H9 (cell line): Measurements from ENCODE around the gene LGSN. TPM values are rescaled to one million over a fixed set of nuclear protein-coding genes. Genes with fewer than 3 reads are reported as not detected.

Source experiments
- DNase-seq: peaks from one replicate; pipeline ENCODE4 v3.0.0-alpha.2; 2017
- H2AFZ ChIP-seq: one replicate; pipeline ENCODE4 v1.6.1; 2013; ENCODE audit warnings: mild to moderate bottlenecking, low read length, control low read depth, moderate library complexity
- H2AK5ac ChIP-seq: 2 replicates; pipeline ENCODE4 v1.6.1; 2013; ENCODE audit warnings: low read length, control low read depth, mixed read lengths; ENCODE audit not compliant: insufficient read length
- H2BK120ac ChIP-seq: one replicate; pipeline ENCODE4 v1.6.1; 2013; ENCODE audit warnings: low read depth, mild to moderate bottlenecking, low read length, control low read depth, inconsistent platforms; ENCODE audit not compliant: poor library complexity, severe bottlenecking
- H2BK12ac ChIP-seq: 2 replicates; pipeline ENCODE4 v1.6.1; 2013; ENCODE audit warnings: low read length, control low read depth, mixed read lengths, low read depth; ENCODE audit not compliant: insufficient read length
- H2BK15ac ChIP-seq: 2 replicates; pipeline ENCODE4 v1.6.1; 2013; ENCODE audit warnings: low read depth, low read length, control low read depth
- H2BK20ac ChIP-seq: one replicate; pipeline ENCODE4 v1.6.1; 2013; ENCODE audit warnings: low read depth, mild to moderate bottlenecking, low read length, control low read depth, inconsistent platforms; ENCODE audit not compliant: poor library complexity, severe bottlenecking
- H2BK5ac ChIP-seq: 2 replicates; pipeline ENCODE4 v1.6.1; 2013; ENCODE audit warnings: low read length, control low read depth, mixed read lengths; ENCODE audit not compliant: insufficient read length
- H3K14ac ChIP-seq: 2 replicates; pipeline ENCODE4 v1.6.1; 2013; ENCODE audit warnings: low read length, control low read depth; ENCODE audit not compliant: insufficient read depth
- H3K18ac ChIP-seq: 2 replicates; pipeline ENCODE4 v1.6.1; 2013; ENCODE audit warnings: low read depth, mild to moderate bottlenecking, mixed read lengths, low read length, control low read depth; ENCODE audit not compliant: insufficient read length
- H3K23ac ChIP-seq: 2 replicates; pipeline ENCODE4 v1.6.1; 2013; ENCODE audit warnings: low read length, control low read depth, mixed read lengths, low read depth; ENCODE audit not compliant: insufficient read length
- H3K23me2 ChIP-seq: 2 replicates; pipeline ENCODE4 v1.6.1; 2013; ENCODE audit warnings: low read depth, mild to moderate bottlenecking, mixed read lengths, low read length, control low read depth; ENCODE audit not compliant: insufficient read length, poor library complexity, severe bottlenecking
- H3K27ac ChIP-seq: 2 replicates; pipeline ENCODE4 v1.5.1; 2013; ENCODE audit warnings: low read length, control low read depth, mixed read lengths, low read depth; ENCODE audit not compliant: insufficient read length
- H3K27me3 ChIP-seq: 2 replicates; pipeline ENCODE4 v1.6.1; 2013; ENCODE audit warnings: low read length, control low read depth, inconsistent platforms; ENCODE audit not compliant: insufficient read depth
- H3K4ac ChIP-seq: 2 replicates; pipeline ENCODE4 v1.6.1; 2013; ENCODE audit warnings: low read depth, mild to moderate bottlenecking, control low read depth, inconsistent platforms, low read length, moderate library complexity
- H3K4me1 ChIP-seq: 2 replicates; pipeline ENCODE4 v1.6.1; 2013; ENCODE audit warnings: low read length, control low read depth, inconsistent platforms; ENCODE audit not compliant: insufficient read depth
- H3K4me2 ChIP-seq: 2 replicates; pipeline ENCODE4 v1.6.1; 2013; ENCODE audit warnings: low read length, control low read depth, mixed read lengths; ENCODE audit not compliant: insufficient read length, insufficient read depth
- H3K56ac ChIP-seq: 2 replicates; pipeline ENCODE4 v1.6.1; 2013; ENCODE audit warnings: low read depth, mild to moderate bottlenecking, mixed read lengths, low read length, control low read depth; ENCODE audit not compliant: insufficient read length
- H3K79me1 ChIP-seq: 2 replicates; pipeline ENCODE4 v1.6.1; 2013; ENCODE audit warnings: low read depth, mild to moderate bottlenecking, moderate library complexity, low read length, control low read depth, inconsistent platforms; ENCODE audit not compliant: insufficient read depth, poor library complexity, severe bottlenecking
- H3K79me2 ChIP-seq: 2 replicates; pipeline ENCODE4 v1.6.1; 2013; ENCODE audit warnings: low read length, control low read depth, inconsistent platforms; ENCODE audit not compliant: insufficient read depth
- H3K9ac ChIP-seq: 2 replicates; pipeline ENCODE4 v1.6.1; 2013; ENCODE audit warnings: low read length, control low read depth, mixed read lengths; ENCODE audit not compliant: insufficient read length; ENCODE audit errors: extremely low read depth
- H3K9me3 ChIP-seq: one replicate; pipeline ENCODE4 v1.6.1; 2013; ENCODE audit warnings: low read depth, low read length, inconsistent platforms; ENCODE audit not compliant: control insufficient read depth
- H3T11ph ChIP-seq: one replicate; pipeline ENCODE4 v1.6.1; 2013; ENCODE audit warnings: mild to moderate bottlenecking, low read length, control low read depth, inconsistent platforms
- H4K20me1 ChIP-seq: one replicate; pipeline ENCODE4 v1.6.1; 2013; ENCODE audit not compliant: control insufficient read depth, insufficient read length, insufficient read depth
- H4K5ac ChIP-seq: 2 replicates; pipeline ENCODE4 v1.6.1; 2013; ENCODE audit warnings: low read depth, mild to moderate bottlenecking, mixed read lengths, low read length, control low read depth; ENCODE audit not compliant: insufficient read length
- H4K8ac ChIP-seq: replicated peaks from 2 replicates; pipeline ENCODE4 v1.6.1; 2013; ENCODE audit warnings: low read length, control low read depth, mixed read lengths, low read depth; ENCODE audit not compliant: insufficient read length
- H4K91ac ChIP-seq: 2 replicates; pipeline ENCODE4 v1.6.1; 2013; ENCODE audit warnings: low read depth, mild to moderate bottlenecking, moderate library complexity, mixed read lengths, low read length, control low read depth; ENCODE audit not compliant: insufficient read length
- H3K27ac Mint-ChIP-seq, 3 experiments: 2 replicates in 2 of 3; 3 replicates in 1 of 3; pipeline ENCODE4 v1.8.0; 2020 to 2021; ENCODE audit warnings: mixed read lengths in 3 of 3, mild to moderate bottlenecking in 1 of 3, moderate library complexity in 1 of 3
- H3K27me3 Mint-ChIP-seq: 2 replicates; pipeline ENCODE4 v1.8.0; 2021; ENCODE audit warnings: low read depth, mild to moderate bottlenecking, moderate library complexity, mixed read lengths
- H3K36me3 Mint-ChIP-seq, 3 experiments: 2 replicates in 2 of 3; 3 replicates in 1 of 3; pipeline ENCODE4 v1.8.0; 2020 to 2021; ENCODE audit warnings: low read depth in 3 of 3, mixed read lengths in 3 of 3; ENCODE audit not compliant: insufficient read depth in 1 of 3
- H3K4me1 Mint-ChIP-seq, 2 experiments: 2 replicates each; pipeline ENCODE4 v1.8.0; 2020; ENCODE audit warnings: mixed read lengths in 2 of 2
- H3K4me3 Mint-ChIP-seq, 2 experiments: 2 replicates in 1 of 2; 3 replicates in 1 of 2; pipeline ENCODE4 v1.8.0; 2020 to 2021; ENCODE audit warnings: mild to moderate bottlenecking in 2 of 2, mixed read lengths in 2 of 2, moderate library complexity in 1 of 2
- H3K9me3 Mint-ChIP-seq, 2 experiments: 2 replicates in 1 of 2; 3 replicates in 1 of 2; pipeline ENCODE4 v1.8.0; 2020; ENCODE audit warnings: mild to moderate bottlenecking in 2 of 2, mixed read lengths in 2 of 2, moderate library complexity in 1 of 2
- WGBS: extraction: QIAGEN DNeasy Blood & Tissue Kit; methylation state at CpG from one replicate; pipeline ENCODE4 v1.1.7; 2013; ENCODE audit warnings: missing lambda C conversion rate, low lambda C conversion rate, mixed read lengths; ENCODE audit not compliant: insufficient read length; ENCODE audit errors: extremely low coverage; 5-methylcytosine and 5-hydroxymethylcytosine counted together
- total RNA-seq: library from RNA; stranded (reverse); gene quantifications from 2 replicates; pipeline ENCODE4 v1.2.1, GENCODE V29; 2021
- TF ChIP-seq, protein P1 (sequence below): fragments of 200-600 bp; sonication (generic); conservative IDR thresholded peaks from 3 replicates; pipeline ENCODE4 v1.8.0; 2021; ENCODE audit warnings: antibody characterized with exemption, mild to moderate bottlenecking

LGSN gene
- total RNA-seq, 1 experiment from 2014 or later, result 0.13 TPM

DNA sequence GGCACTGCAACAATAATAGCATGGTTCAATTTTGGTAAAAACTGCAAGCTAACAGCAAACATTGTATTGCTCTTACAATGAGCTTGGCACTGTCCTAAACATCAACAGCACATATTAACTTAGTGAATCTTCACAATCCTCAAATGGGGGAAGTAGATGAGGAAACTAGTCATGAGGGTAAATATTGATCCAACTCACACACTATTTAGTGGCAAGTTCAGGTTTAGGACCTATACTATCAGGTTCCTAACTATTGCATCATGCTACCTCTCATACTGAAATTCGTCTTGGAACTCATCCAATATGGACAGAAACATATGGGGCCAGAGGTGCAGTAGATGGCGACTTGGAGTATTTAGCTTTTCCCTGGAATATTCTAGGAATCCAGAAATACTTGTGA lies 74.4 kb downstream of the LGSN start:
- no peak overlapping the region for H2AK5ac ChIP-seq
- WGBS, result no CpG with 5 or more reads among the region's 2 CpGs
- no peak overlapping the region for H2BK12ac ChIP-seq
- H3K27me3 ChIP-seq, result no peaks in the 10 kb centered on the region
- H3K18ac ChIP-seq, result no peak overlapping the region
- no peaks in the 10 kb centered on the region for H3K23me2 ChIP-seq
- H4K8ac ChIP-seq, result no peak overlapping the region
- no peak for DNase-seq
- H3K4ac ChIP-seq, result no peak overlapping the region
- H3K4me1 ChIP-seq, result no peaks in the 10 kb centered on the region
- no peak overlapping the region for H3K23ac ChIP-seq
- no peak overlapping the region for H4K91ac ChIP-seq
- no peaks in the 10 kb centered on the region for H3K79me2 ChIP-seq
- no peak overlapping the region for H3K56ac ChIP-seq
- TF ChIP-seq, protein P1, sequence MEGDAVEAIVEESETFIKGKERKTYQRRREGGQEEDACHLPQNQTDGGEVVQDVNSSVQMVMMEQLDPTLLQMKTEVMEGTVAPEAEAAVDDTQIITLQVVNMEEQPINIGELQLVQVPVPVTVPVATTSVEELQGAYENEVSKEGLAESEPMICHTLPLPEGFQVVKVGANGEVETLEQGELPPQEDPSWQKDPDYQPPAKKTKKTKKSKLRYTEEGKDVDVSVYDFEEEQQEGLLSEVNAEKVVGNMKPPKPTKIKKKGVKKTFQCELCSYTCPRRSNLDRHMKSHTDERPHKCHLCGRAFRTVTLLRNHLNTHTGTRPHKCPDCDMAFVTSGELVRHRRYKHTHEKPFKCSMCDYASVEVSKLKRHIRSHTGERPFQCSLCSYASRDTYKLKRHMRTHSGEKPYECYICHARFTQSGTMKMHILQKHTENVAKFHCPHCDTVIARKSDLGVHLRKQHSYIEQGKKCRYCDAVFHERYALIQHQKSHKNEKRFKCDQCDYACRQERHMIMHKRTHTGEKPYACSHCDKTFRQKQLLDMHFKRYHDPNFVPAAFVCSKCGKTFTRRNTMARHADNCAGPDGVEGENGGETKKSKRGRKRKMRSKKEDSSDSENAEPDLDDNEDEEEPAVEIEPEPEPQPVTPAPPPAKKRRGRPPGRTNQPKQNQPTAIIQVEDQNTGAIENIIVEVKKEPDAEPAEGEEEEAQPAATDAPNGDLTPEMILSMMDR, result no peak
- no peak overlapping the region for H2BK15ac ChIP-seq
- H4K20me1 ChIP-seq, result no peaks in the 10 kb centered on the region
- no peaks in the 10 kb centered on the region for H3K9me3 ChIP-seq
- no peak overlapping the region for H2BK20ac ChIP-seq
- H2BK120ac ChIP-seq, result no peak overlapping the region
- H3K79me1 ChIP-seq, result no peaks in the 10 kb centered on the region
- no peak overlapping the region for H3K14ac ChIP-seq
- no peaks in the 10 kb centered on the region for H3K9me3 Mint-ChIP-seq
- H4K5ac ChIP-seq, result no peak overlapping the region
- H2BK5ac ChIP-seq, result no peak overlapping the region
- H3K27me3 Mint-ChIP-seq, result no peaks in the 10 kb centered on the region
- H3K4me2 ChIP-seq, result no peak overlapping the region
- no peaks in the 10 kb centered on the region for H3K36me3 Mint-ChIP-seq
- H3K27ac Mint-ChIP-seq, result no peak overlapping the region
- no peak overlapping the region for H3T11ph ChIP-seq
- no peak overlapping the region for H3K4me3 Mint-ChIP-seq
- no peak overlapping the region for H2AFZ ChIP-seq
- no peak overlapping the region for H3K27ac ChIP-seq
- no peaks in the 10 kb centered on the region for H3K4me1 Mint-ChIP-seq
- no peak overlapping the region for H3K9ac ChIP-seq
